Stimulated activated CD4-positive, alpha-beta T cell treated with anti-CD3 and anti-CD28 coated beads, Interleukin-2, amount 100 ng/mL, for 24 hours (primary cell): ENCODE results near the gene ARL17B.
"Not testable (repeated sequence)": the region's sequence is repeated elsewhere in the genome, so short reads cannot be mapped to it uniquely, and the experiment has no call there.

Experiments
- DNase-seq, 2 donors: peaks; one replicate each; pipeline ENCODE4 v3.0.0-alpha.2; 2020

The ARL17B gene

DNA sequence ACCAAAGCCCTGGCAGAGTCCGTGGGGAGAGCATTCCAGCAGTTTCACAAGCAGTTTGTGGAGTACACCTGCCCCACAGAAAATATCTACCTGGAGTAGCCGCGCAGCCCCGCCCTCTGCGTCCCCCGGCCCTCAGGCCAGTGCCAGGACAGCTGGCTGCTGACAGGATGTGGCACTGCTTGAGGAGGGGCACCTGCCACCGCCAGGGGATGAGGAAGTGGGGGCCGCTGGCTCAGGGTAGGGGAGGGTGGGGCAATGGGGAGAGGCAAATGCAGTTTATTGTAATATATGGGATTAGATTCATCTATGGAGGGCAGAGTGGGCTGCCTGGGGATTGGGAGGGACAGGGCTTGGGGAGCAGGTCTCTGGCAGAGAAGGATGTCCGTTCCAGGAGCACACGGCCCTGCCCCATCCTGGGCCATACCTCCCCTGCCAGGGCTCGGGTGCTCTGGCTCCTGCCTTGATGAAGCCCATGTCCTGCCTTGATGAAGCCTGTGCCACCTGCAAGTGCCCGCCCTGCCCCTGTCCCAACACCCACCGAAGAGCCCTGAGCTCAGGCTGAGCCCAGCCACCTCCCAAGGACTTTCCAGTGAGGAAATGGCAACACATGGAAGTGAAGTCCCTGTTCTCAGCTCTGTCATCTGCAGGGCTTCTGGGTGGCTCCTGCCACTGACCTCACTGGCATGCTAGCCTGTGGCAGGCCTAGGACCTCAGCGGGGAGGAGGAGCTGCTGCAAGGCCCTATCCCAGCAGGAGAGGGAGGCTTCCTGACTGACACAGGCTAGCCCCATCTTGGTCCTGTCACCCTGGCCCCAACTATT is 116.4 kb downstream of the ARL17B start:
- DNase-seq = not testable (repeated sequence)

GRCh38 chr17:46244339-46244913 is 117.1 kb downstream of the ARL17B start:
- DNase-seq = not testable (repeated sequence)

DNA sequence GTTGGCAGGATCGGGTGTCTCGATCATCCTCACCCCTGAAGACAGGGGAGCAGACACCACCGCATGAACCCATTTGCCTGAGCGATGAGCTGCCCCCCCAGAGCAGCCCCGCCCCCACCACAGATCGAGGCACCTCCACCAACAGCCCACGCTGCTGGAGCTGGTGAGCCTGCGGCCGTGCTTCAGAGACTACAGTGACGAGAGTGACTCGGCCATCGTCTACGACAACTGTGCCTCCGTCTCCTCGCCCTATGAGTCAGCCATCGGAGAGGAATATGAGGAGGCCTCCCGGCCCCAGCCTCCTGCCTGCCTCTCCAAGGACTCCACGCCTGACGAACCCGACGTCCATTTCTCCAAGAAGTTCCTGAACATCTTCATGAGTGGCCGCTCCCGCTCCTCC is 117.6 kb downstream of the ARL17B start:
- DNase-seq = not testable (repeated sequence)

DNA sequence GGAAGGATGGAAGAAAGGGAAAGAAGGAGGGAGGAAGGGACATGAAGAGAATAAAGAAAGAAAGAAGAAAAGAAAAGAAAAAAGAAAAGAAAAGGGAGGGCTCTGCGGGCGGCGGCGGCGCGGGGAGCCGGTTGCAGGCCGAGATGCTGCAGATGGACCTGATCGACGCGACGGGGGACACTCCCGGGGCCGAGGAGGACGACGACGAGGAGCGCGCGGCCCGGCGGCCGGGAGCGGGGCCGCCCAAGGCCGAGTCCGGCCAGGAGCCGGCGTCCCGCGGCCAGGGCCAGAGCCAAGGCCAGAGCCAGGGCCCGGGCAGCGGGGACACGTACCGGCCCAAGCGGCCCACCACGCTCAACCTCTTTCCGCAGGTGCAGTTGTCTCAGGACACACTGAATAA is 118.1 kb downstream of the ARL17B start:
- not testable (repeated sequence) for DNase-seq

DNA sequence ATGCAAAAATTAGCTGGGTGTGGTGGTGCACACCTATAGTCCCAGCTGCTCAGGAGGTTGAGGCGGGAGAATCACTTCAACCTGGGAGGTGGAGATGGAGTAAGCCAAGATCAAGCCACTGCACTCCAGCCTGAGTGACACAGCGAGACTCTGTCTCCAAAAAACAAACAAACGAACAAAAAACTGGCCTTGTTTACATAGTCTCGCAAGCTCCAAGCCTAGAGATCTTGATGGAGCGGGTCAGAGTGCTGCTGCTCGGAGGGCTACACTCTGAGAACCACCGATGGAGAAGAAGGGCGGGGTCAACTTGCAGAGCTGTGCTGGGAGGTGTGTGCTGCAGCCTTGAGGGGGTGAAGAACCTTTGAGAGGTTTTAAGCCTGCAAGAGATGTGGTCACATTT is 130.2 kb downstream of the ARL17B start:
- DNase-seq = not testable (repeated sequence)

GRCh38 chr17:46225274-46225794 is 136.2 kb downstream of the ARL17B start:
- peak; percentile 95 to 96 for DNase-seq

- DNase-seq = peak in 1 of 2 donors; percentile 14
Measured at GRCh38 chr17:46224864-46225263, 136.7 kb downstream of the ARL17B start.
